ENCODE data around the gene SLC25A5. TPM values are rescaled to one million over a fixed set of nuclear protein-coding genes. Genes with fewer than 3 reads are reported as not detected.
"Not testable (repeated sequence)": the region's sequence is repeated elsewhere in the genome, so short reads cannot be mapped to it uniquely, and the experiment has no call there.

Gene SLC25A5
- total RNA-seq, 4 donors from 2014 or later: 319 to 1,302 (median 724) TPM

DNA sequence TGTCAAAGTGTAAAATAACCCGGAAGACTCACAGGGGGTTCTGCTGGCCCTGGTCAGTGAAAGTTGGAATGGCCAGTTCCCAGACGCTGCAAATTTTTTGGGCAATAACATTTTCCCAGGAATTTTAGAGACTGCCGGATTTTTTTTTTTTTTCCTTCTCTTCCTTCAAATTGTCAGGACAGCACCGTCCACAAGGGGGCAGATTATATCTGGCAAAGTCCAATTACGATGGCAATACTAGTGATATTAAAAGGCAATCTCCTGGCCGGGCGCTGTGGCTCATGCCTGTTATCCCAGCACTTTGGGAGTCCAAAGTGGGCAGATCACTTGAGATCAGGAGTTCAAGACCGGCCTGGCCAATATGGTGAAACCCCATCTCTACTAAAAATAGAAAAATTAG, 20.5 kb downstream of the SLC25A5 start:
- in situ Hi-C loops (cut with MboI; ENCODE audit: low pct_ligation_motif_present in 1 of 4, low pct_unique_long_range_greater_than_20kb in 1 of 4, low sequenced_read_pairs in 3 of 4) (no loop called here), intact Hi-C loops (cut with DNase I; ENCODE audit: low total_unique reads) (no loop called here)
- H3K4me3 ChIP-seq: no peak overlapping the region
- no peaks in the 10 kb centered on the region for H3K9me3 ChIP-seq
- peak; percentile 73 for DNase-seq
- WGBS, 2 donors (ENCODE audit: low coverage in 1 of 2): 0 to 20% methylated on average over 2 to 8 of the region's 8 CpGs
- H3K27ac ChIP-seq: no peak overlapping the region
- TF ChIP-seq, protein P1, sequence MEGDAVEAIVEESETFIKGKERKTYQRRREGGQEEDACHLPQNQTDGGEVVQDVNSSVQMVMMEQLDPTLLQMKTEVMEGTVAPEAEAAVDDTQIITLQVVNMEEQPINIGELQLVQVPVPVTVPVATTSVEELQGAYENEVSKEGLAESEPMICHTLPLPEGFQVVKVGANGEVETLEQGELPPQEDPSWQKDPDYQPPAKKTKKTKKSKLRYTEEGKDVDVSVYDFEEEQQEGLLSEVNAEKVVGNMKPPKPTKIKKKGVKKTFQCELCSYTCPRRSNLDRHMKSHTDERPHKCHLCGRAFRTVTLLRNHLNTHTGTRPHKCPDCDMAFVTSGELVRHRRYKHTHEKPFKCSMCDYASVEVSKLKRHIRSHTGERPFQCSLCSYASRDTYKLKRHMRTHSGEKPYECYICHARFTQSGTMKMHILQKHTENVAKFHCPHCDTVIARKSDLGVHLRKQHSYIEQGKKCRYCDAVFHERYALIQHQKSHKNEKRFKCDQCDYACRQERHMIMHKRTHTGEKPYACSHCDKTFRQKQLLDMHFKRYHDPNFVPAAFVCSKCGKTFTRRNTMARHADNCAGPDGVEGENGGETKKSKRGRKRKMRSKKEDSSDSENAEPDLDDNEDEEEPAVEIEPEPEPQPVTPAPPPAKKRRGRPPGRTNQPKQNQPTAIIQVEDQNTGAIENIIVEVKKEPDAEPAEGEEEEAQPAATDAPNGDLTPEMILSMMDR (IDR thresholded peaks at IDR 0.05): peak; percentile 54 to 74 (median 61)
- no peak for TF ChIP-seq POLR2A (IDR thresholded peaks at IDR 0.05)
- H3K36me3 ChIP-seq: no peaks in the 10 kb centered on the region
- H3K27me3 ChIP-seq: no peaks in the 10 kb centered on the region
- peaks cover 0 to 4% (median 0%) of the 10 kb centered on the region in 4 donors for H3K4me1 ChIP-seq

DNA sequence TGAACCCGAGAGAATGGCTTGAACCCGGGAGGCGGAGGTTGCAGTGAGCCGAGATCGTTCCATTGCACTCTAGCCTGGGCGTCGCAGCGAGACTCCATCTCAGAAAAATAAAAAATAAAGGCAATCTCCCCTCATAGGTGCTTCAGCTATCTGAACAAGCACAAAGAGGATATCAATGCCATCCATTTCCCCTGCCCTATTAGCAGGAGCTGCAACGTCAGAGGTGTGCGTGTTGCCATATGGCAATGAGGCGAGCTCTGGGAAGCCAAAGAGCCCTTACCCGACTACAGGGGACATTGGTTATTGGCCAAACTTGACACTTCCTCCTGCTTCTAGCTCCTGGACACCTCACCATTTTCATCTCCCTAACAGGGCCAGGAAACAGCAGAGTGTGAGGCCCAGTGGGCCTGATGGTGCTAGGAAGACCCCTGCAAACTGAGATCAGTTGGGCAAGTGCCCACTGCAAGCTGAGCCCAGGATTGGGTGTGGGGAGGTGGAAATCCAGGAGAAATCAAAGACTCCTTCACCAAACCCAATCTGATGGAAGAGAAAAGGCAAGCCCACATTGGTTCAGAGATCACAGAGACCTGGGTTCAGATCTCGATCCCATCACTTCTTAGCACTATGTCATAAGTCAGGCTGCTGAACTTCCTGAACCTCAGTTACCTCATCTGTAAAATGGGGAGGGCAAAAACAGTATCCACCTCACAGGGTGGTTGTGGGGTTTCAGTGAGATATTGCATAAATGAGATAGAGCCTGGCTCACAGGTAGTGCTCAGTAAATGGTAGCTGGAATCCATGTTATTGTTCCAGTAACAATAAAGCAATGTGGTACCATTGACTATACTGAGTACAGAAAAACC, 21.2 kb downstream of the SLC25A5 start:
- Histone ChIP-seq H3K4me3 (no peak overlapping the region), H3K4me1 (peaks cover 0 to 4% (median 0%) of the 10 kb centered on the region in 4 donors), H3K9me3 (no peaks in the 10 kb centered on the region), H3K27me3 (no peaks in the 10 kb centered on the region), H3K36me3 (no peaks in the 10 kb centered on the region), H3K27ac (no peak overlapping the region)
- 58 to 73% methylated on average over 2 to 13 of the region's 13 CpGs for WGBS, 2 donors (ENCODE audit: low coverage in 1 of 2)
- DNase-seq: no peak
- no peak for TF ChIP-seq POLR2A (IDR thresholded peaks at IDR 0.05)
- TF ChIP-seq EP300 (IDR thresholded peaks at IDR 0.05; ENCODE audit: low read depth): no peak
- TF ChIP-seq POLR2AphosphoS5 (IDR thresholded peaks at IDR 0.05): no peak
- TF ChIP-seq, protein P1 (IDR thresholded peaks at IDR 0.05): no peak
- in situ Hi-C loops (cut with MboI; ENCODE audit: low pct_ligation_motif_present in 1 of 4, low pct_unique_long_range_greater_than_20kb in 1 of 4, low sequenced_read_pairs in 3 of 4) (no loop called here), intact Hi-C loops (cut with DNase I; ENCODE audit: low total_unique reads) (no loop called here)

DNA sequence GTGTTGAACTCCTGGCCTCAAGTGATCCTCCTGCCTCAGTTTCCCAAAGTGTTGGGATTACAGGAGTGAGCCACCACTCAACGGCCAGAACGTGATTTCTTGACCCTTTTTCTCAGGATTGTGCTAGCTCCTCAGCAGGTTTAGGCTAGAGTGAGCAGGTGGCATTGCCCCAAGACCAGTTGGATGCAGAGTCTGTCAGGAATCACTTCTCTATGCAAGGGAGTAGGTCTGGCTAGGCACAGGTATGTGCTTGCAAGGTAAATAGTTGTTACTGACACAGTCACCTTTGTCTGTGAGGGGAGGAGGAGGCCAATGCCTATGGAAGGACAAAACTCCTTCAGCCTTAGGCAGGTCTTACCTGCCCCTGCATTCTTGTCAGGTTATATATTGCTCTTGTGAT, 24.2 kb downstream of the SLC25A5 start:
- WGBS, 2 donors (ENCODE audit: low coverage in 1 of 2): 69% methylated on average over 2 of the region's 2 CpGs; no CpG with 5 or more reads in 1 of the 2 donors
- H3K27ac ChIP-seq: no peak overlapping the region
- no peaks in the 10 kb centered on the region for H3K27me3 ChIP-seq
- H3K36me3 ChIP-seq: no peaks in the 10 kb centered on the region
- H3K4me1 ChIP-seq: peaks cover 0 to 23% (median 10%) of the 10 kb centered on the region in 4 donors
- H3K9me3 ChIP-seq: no peaks in the 10 kb centered on the region
- intact Hi-C loops (cut with DNase I; ENCODE audit: low total_unique reads) (no loop called here), in situ Hi-C loops (cut with MboI; ENCODE audit: low pct_ligation_motif_present in 1 of 4, low pct_unique_long_range_greater_than_20kb in 1 of 4, low sequenced_read_pairs in 3 of 4) (no loop called here)
- DNase-seq: no peak
- no peak overlapping the region for H3K4me3 ChIP-seq
- TF ChIP-seq, protein P1 (IDR thresholded peaks at IDR 0.05): no peak
- no peak for TF ChIP-seq EP300 (IDR thresholded peaks at IDR 0.05; ENCODE audit: low read depth)
- no peak for TF ChIP-seq POLR2AphosphoS5 (IDR thresholded peaks at IDR 0.05)
- no peak for TF ChIP-seq POLR2A (IDR thresholded peaks at IDR 0.05)

DNA sequence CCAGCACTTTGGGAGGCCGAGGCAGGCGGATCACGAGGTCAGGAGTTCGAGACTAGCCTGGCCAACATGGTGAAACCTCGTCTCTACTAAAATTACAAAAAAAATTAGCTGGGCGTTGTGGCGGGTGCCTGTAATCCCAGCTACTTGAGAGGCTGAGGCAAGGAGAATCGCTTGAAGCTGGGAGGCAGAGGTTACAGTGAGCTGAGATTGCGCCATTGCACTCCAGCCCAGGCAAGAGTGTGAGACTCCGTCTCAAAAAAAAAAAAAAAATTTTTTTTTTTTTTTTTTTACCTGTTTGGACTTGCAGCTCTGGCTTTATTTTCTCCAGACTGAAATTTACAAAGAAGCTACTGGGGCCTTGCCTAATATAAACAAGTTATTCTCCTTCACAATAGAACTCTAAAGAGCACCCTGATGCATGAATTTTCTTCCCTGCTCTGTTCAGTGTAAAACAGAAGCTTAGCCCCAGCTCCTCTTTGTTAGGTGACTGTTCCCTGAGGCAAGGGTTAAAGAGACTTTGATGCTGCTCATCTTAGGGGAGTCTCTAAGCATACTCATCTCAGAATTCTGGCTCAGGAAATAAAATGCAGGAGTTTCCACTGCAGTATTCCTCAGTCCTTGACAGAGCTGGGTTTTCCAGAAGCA, 25.7 kb downstream of the SLC25A5 start:
- 79 to 90% methylated on average over 2 to 10 of the region's 10 CpGs for WGBS, 2 donors (ENCODE audit: low coverage in 1 of 2)
- H3K36me3 ChIP-seq; intact Hi-C loops (cut with DNase I; ENCODE audit: low total_unique reads); DNase-seq; H3K4me3 ChIP-seq; H3K9me3 ChIP-seq; in situ Hi-C loops (cut with MboI; ENCODE audit: low pct_ligation_motif_present in 1 of 4, low pct_unique_long_range_greater_than_20kb in 1 of 4, low sequenced_read_pairs in 3 of 4); H3K27me3 ChIP-seq: not testable (repeated sequence)
- Histone ChIP-seq H3K4me1 (peaks cover 0 to 19% (median 10%) of the 10 kb centered on the region in 4 donors), H3K27ac (peak overlapping the region; percentile 68 to 80 (median 74))
